B cell (primary cell): ENCODE results near the gene TFPT. TPM values are rescaled to one million over a fixed set of nuclear protein-coding genes. Genes with fewer than 3 reads are reported as not detected.

Experiments used
- ATAC-seq: fragments of 200-7000 bp; cut with Tn5 transposase; one replicate; pipeline ENCODE4 v1.10.0; 2021; ENCODE audit warnings: low read depth, mild to moderate bottlenecking, moderate number of reproducible peaks, moderate library complexity
- CTCF ChIA-PET: fragments of 350-600 bp; sonication (Branson Sonifier 250); formaldehyde crosslinking; loops from one replicate; lab custom pipeline; 2021; ENCODE audit warnings: antibody characterized with exemption, inconsistent platforms; lab: Charles Lee
- POLR2A ChIA-PET: fragments of 350-600 bp; sonication (Branson Sonifier 250); formaldehyde crosslinking; loops from one replicate; lab custom pipeline; 2021; ENCODE audit warnings: antibody characterized with exemption; lab: Charles Lee
- DNase-seq: peaks from one replicate; pipeline ENCODE4 v3.0.0; 2013
- H2AFZ ChIP-seq: 2 replicates; pipeline ENCODE4 v1.6.1; 2012; ENCODE audit warnings: mild to moderate bottlenecking, low read depth, low read length; ENCODE audit not compliant: insufficient read depth, poor library complexity, severe bottlenecking
- H3K27ac ChIP-seq, 2 donors: 1 replicate in 1 of 2; 2 replicates in 1 of 2; pipeline ENCODE4 v1.5.1; 2012 to 2013; ENCODE audit warnings: low read length in 2 of 2, mild to moderate bottlenecking in 2 of 2, moderate library complexity in 1 of 2
- H3K27me3 ChIP-seq, 4 experiments: fragments of 200-600 bp in 1 of 4; sonication (generic) in 1 of 4; replicated peaks in 1 of 4; 1 replicate in 2 of 4; 2 replicates in 2 of 4; pipeline versions ENCODE4 v1.6.1 to v1.7.0; 2013 to 2016; ENCODE audit warnings: low read length in 3 of 4, mild to moderate bottlenecking in 2 of 4, mixed read lengths in 1 of 4, moderate library complexity in 1 of 4; ENCODE audit not compliant: insufficient read depth in 4 of 4, control insufficient read depth in 3 of 4; ENCODE audit errors: control extremely low read depth in 1 of 4
- H3K36me3 ChIP-seq, 2 experiments: replicated peaks in 1 of 2; 1 replicate in 1 of 2; 2 replicates in 1 of 2; pipeline versions ENCODE4 v1.6.1 to v1.7.1; 2013; ENCODE audit warnings: low read length in 1 of 2; ENCODE audit not compliant: insufficient read depth in 2 of 2, control insufficient read depth in 1 of 2; ENCODE audit errors: control extremely low read depth in 1 of 2, extremely low read depth in 1 of 2
- H3K4me1 ChIP-seq, 2 donors: fragments of 200-600 bp in 1 of 2; sonication (generic) in 1 of 2; 1 replicate in 1 of 2; 2 replicates in 1 of 2; pipeline versions ENCODE4 v1.5.1 to v1.6.1; 2013 to 2017; ENCODE audit warnings: low read length in 2 of 2; ENCODE audit not compliant: control insufficient read depth in 2 of 2, insufficient read depth in 2 of 2
- H3K4me2 ChIP-seq: replicated peaks from 2 replicates; pipeline ENCODE3; 2012; ENCODE audit warnings: mild to moderate bottlenecking, low read depth, low read length; ENCODE audit not compliant: poor library complexity, severe bottlenecking
- H3K4me3 ChIP-seq, 5 experiments: fragments of 200-600 bp in 1 of 5; sonication (generic) in 1 of 5; 1 replicate in 3 of 5; 2 replicates in 2 of 5; pipeline versions ENCODE4 v1.5.1 to v1.7.0; 2011 to 2016; ENCODE audit warnings: low read length in 4 of 5, mild to moderate bottlenecking in 4 of 5, low read depth in 2 of 5, control low read depth in 1 of 5, moderate library complexity in 1 of 5; ENCODE audit not compliant: insufficient read depth in 1 of 5; ENCODE audit errors: control extremely low read depth in 1 of 5, extremely low read depth in 1 of 5
- H3K79me2 ChIP-seq: fragments of 200-600 bp; sonication (generic); one replicate; pipeline ENCODE4 v1.6.0; 2016; ENCODE audit warnings: low read length; ENCODE audit not compliant: control insufficient read depth, insufficient read depth
- H3K9ac ChIP-seq: fragments of 200-600 bp; sonication (generic); 2 replicates; pipeline ENCODE4 v1.6.1; 2017; ENCODE audit warnings: mild to moderate bottlenecking, low read length, moderate library complexity
- H3K9me3 ChIP-seq, 3 donors: one replicate each; pipeline versions ENCODE4 v1.6.1 to v1.7.1; 2013; ENCODE audit warnings: low read length in 2 of 3; ENCODE audit not compliant: control insufficient read depth in 2 of 3, insufficient read depth in 1 of 3; ENCODE audit errors: control extremely low read depth in 1 of 3
- H4K20me1 ChIP-seq: 2 replicates; pipeline ENCODE4 v1.6.0; 2012; ENCODE audit warnings: mild to moderate bottlenecking, low read length; ENCODE audit not compliant: insufficient read depth, control insufficient read depth, poor library complexity, severe bottlenecking
- H3K27ac Mint-ChIP-seq: one replicate; pipeline ENCODE4 v1.8.0; 2021; ENCODE audit warnings: mixed read lengths
- H3K27me3 Mint-ChIP-seq: one replicate; pipeline ENCODE4 v1.8.0; 2021; ENCODE audit warnings: mixed read lengths
- H3K4me1 Mint-ChIP-seq: one replicate; pipeline ENCODE4 v1.8.0; 2021; ENCODE audit warnings: mixed read lengths
- H3K4me3 Mint-ChIP-seq: one replicate; pipeline ENCODE4 v1.8.0; 2021; ENCODE audit warnings: mixed read lengths
- H3K9me3 Mint-ChIP-seq: one replicate; pipeline ENCODE4 v1.8.0; 2022; ENCODE audit warnings: mixed read lengths; ENCODE audit not compliant: insufficient read depth
- CTCF ChIP-seq: fragments of 200-600 bp; IDR thresholded peaks from one replicate; pipeline ENCODE4 v1.8.0; 2022; ENCODE audit warnings: antibody characterized with exemption, mild to moderate bottlenecking
- EZH2 ChIP-seq: IDR thresholded peaks from 2 replicates; pipeline ENCODE4 v1.6.1; 2012; ENCODE audit warnings: borderline replicate concordance, low read depth, mild to moderate bottlenecking, moderate library complexity, low read length; ENCODE audit not compliant: insufficient read depth, poor library complexity, severe bottlenecking
- WGBS: methylation state at CpG from one replicate; pipeline ENCODE4 v1.1.5; 2013; ENCODE audit warnings: missing lambda C conversion rate; ENCODE audit not compliant: insufficient coverage; 5-methylcytosine and 5-hydroxymethylcytosine counted together
- intact Hi-C: fragments of 100-400 bp; cut with micrococcal nuclease; formaldehyde crosslinking; loops from one replicate; pipeline ENCODE4 v1.10.0; 2022
- polyA plus RNA-seq: library from polyadenylated mRNA; depleted of rRNA; stranded (reverse); fragments of >200 nt; gene quantifications from 2 replicates; pipeline ENCODE4 v1.2.3, GENCODE V29; 2012
- total RNA-seq, 2 donors: library from RNA; stranded (reverse); fragments of 120-200 nt in 1 of 2; gene quantifications; 1 replicate in 1 of 2; 2 replicates in 1 of 2; pipeline versions ENCODE4 v1.2.3 to v1.2.4, GENCODE V29; 2013 to 2022

Gene TFPT
- total and polyA plus RNA-seq, 2 donors (not counting 1 experiment from before 2014, with no cell fraction given), result 8.4 to 12.7 TPM

DNA sequence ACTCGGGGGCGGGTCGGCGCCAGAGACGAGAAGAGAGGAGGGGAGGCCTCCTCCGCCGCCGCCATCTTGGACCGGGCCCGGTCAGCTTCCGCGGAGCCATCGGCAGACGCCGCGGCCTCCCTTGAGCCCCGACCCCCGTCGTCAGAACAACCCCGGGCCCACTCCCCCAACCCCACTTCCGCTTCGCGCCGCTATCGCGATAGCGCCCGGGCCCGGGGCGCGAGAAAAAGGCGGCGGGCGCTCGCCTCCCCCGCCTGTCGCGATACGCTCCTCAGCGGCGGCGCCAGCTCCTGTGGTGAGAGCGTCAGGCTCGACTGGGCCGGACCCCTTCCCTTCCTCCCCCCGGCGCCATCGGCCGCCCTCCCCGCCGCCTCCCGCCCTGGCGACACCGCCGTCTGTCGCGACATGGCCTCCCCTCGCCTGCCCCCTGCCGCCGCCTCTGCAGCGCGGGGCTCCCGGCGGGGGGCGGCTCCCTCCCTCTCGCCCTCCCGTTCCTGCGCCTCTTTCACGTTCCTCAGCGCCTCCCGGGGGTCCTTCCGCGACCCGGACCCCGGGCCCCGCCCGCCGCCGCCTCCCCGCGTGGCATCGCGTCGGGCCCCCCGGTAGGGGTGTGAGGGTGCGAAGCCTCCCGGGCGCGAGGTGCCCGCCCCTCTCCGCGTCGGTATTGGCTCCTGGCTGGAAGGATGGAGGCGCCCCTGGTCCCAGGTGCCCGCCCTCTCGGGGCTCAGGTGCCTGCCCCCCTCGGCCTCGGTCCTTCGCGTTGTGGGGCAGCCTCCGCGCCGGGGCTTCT, 22.4 kb upstream of the TFPT start, which contains the start of gene CNOT3:
CNOT3 (plus strand) TSS at position 64 of the 790 bp plus-strand sequence. CDS start 5,217 bp downstream, outside the sequence.
- H3K4me1 Mint-ChIP-seq, result peaks cover 49% of the 10 kb centered on the region

More for the DNA sequence above, 22.4 kb upstream of the TFPT start, which contains the start of gene CNOT3:
- ATAC-seq (no peak), DNase-seq (no peak)
- under 1% methylated on average over 99 of the region's 103 CpGs for WGBS
- Histone ChIP-seq H2AFZ (peak within 1 kb of the TSS; percentile 81), H3K79me2 (peaks cover 53% of the 10 kb centered on the region), H3K27me3 (peaks cover 0 to 13% (median 2%) of the 10 kb centered on the region in 4 experiments), H3K36me3 (peaks cover 0 to 25% of the 10 kb centered on the region in 2 experiments), H4K20me1 (peaks cover 51% of the 10 kb centered on the region), H3K9me3 (no peaks in the 10 kb centered on the region), H3K27ac (peak within 1 kb of the TSS; percentile 74 to 96), H3K4me2 (peak within 1 kb of the TSS; percentile 96), H3K4me1 (peaks cover 24 to 32% of the 10 kb centered on the region in 2 donors), H3K9ac (peak within 1 kb of the TSS; percentile 93), H3K4me3 (peak within 1 kb of the TSS; percentile 28 to 94 (median 79))
- TF ChIP-seq EZH2 (no peak), CTCF (peak; percentile 37)
- H3K4me3 Mint-ChIP-seq, result peak within 1 kb of the TSS; percentile 89
- H3K27ac Mint-ChIP-seq, result peak within 1 kb of the TSS; percentile 90
- POLR2A ChIA-PET, result interaction anchor here (0.6 to 1.8 kb wide), 10 partner anchors 17 to 556 kb away, joined by 3 to 25 read pairs (median 4); partner anchors contain the start of genes LENG1, LENG8, MBOAT7 and NDUFA3
- H3K27me3 Mint-ChIP-seq, result peaks cover 4% of the 10 kb centered on the region
- intact Hi-C loops, result loop anchor here (1.0 kb wide), 8 partner anchors 21 to 326 kb away; partner anchors contain the start of genes LENG1, LENG8, NDUFA3 and PRPF31
- CTCF ChIA-PET, result interaction anchor here (1.0 to 2.0 kb wide), 7 partner anchors 18 to 345 kb away, joined by 3 to 7 read pairs (median 5); partner anchors contain the start of genes LENG1, PRPF31 and TFPT
- no peaks in the 10 kb centered on the region for H3K9me3 Mint-ChIP-seq
